Stimulated activated CD8-positive, alpha-beta memory T cell treated with anti-CD3 and anti-CD28 coated beads, Interleukin-7, amount 100 ng/mL, for 48 hours (primary cell): Measurements from ENCODE around the gene NTSR1.

Experiments
- DNase-seq, 2 donors: peaks; one replicate each; pipeline ENCODE4 v3.0.0-alpha.2; 2020; ENCODE audit warnings: low read depth in 1 of 2; ENCODE audit errors: extremely low read depth in 1 of 2

NTSR1 gene

DNA sequence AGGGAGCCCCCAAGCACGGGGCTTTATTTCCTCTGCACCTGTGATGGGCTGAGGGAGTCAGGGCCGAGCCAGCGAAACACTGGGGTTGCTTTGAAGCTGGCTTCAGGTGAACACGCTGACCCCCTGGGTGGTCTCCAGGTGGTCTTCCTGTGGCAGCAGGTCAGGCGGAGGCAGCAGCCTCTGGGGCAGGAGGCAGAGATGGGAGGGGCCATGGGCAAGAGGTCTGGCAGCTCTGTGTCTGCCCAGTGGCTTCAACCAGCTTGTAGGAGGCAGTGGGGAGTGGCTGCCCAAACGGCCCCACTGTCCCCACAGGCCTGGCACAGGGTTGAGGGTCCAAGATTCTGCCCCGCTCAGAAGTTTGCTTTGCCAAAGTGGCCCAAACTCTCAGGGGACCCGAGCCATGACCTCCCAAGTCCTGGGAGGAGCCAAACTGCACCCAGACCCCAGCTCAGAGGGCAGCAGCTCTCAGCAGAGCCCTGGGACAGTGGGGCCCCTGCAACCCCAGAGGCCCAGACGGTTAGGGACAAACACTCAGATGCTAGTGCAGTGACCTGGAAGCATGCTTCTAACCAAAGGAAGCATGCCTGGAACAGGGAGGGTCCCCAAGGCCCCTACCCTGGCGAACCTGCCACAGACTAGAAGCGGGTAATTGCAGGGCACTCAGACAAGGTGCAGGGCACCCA, 15.3 kb downstream of the NTSR1 start:
- DNase-seq: no peak

DNA sequence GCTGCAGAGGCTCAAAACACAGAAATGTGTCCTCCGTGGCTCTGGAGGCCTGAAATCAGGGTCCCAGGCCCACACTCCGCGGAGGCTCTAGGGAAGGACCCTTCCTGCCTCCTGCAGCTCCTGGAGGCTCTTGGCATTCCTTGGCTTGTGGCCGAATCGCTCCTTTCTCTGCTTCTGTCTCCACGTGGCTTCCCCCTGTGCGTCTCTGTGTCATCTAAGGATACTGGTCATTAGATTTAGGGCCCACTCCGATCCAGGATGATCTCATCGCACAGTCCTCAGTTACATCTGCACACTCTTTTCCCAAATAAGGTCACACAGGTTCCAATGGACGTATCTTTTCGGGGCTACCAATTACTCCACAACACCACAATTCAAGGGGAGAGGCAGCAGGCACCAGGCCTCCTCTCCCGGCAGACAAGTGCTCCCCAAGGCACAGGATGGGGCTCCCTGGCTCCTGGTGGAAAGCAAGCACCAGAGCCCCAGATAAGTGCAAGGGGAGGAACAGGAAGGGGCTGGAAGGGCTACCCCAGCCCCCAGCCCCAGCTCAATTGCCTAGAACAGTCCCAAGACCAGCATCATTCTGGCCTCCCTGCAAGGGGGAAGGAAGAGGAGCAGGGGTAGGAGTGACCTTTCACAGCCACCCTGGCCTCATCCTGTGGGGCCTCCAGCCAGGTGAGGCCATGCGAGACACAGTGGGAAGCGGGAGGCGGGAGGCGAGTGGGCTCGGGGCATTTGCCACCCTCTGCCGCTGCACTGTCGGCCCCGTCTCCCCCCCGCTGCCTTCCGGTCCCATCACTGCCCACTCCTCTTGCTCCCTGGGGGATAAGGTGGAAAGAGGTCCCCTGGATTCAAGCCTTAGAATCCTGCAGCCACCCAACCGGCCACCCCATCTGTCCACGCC, 16.3 kb downstream of the NTSR1 start:
- DNase-seq: no peak

DNA sequence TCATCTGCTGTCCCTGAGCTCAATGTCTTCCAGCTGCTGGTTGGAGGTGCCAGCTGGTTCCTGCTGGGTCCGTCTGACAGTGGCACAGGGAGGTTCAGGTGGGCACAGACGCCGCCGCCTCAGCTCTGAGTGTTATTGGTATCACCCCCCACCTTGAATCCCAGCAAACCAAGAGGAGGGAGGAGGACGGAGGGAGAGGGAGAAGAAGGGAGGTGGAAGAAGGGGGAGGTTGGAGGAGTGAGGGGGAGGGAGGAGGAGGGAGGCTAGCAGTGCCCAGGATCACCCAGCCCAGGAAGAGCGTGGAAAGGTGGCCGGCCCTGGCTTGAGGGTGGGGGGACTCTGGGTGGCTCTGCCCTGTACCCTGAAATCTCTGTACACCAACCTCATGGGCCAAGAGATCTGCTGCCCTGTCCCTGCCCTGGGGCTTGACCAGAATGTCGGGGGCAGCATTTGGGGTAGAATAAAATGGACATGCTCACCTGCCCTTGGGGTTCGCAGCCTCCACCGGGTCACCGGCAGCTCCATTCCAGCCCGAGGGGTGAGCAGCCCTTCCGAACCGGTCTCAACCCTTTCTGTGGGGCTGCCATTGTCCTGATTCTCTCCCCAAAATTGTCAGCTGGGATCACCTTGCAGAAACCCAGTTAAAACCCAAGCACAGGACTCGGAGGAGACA, 17.1 kb downstream of the NTSR1 start:
- DNase-seq: no peak

DNA sequence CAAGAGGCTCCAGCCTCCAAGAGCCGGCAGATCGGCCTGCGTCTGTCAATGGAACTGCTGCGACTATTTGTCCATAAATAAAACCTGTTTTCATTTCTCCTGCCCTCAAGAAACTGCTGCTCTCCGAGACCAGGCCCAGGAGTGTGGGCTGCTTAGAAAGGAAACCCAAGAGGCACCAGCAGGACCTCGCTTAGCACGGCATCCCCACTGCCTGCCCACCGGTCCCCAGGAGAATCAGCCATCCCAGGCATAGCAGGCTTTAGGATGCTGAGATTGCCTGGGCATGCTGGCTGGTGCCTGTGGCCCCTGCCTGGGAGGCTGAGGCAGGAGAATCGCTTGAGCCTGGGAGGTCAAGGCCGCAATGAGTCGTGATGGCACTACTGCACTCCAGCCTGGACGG, 17.6 kb downstream of the NTSR1 start:
- DNase-seq: no peak

DNA sequence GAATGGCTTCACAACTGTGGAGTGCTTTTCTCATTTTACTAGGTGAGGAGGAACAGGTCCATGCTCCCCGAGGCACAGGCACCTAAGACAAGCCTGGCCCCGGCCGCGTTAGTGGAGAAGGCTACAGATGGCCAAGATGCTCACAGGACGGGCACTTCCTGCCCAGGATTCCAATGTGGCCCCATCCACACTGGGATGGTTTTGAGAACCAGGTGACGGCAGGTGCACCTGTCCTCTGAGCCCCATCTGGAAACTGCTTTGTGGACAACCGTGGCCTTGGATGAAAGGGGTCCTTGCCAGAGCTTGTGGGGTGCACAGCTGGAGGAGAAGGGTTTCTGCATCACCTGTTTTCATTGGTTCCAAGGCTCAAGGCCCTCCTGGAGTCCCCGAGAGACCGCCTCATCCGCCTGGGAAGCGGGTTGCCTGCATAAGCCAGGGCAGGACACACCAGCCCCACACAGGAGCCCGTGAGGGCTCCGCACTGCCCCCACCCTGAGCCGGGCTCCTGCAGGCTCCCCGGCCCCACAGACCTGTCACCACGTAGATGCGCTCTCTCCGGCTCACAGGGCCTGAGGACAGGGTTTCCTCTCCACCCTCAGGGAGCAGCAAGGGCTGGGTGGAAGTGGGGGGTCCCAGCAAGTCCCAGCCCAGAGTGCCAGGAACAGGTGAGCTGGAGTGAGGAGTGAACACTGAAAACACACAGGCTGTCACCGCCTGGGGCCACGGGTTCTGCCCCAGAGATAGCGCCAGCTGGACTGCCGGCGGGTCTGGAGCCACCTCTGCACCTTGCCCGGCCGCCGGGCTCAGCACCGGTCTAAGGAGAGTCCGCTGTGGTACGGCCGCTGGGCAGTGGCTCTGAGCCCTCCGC, 18.3 kb downstream of the NTSR1 start:
- no peak for DNase-seq

DNA sequence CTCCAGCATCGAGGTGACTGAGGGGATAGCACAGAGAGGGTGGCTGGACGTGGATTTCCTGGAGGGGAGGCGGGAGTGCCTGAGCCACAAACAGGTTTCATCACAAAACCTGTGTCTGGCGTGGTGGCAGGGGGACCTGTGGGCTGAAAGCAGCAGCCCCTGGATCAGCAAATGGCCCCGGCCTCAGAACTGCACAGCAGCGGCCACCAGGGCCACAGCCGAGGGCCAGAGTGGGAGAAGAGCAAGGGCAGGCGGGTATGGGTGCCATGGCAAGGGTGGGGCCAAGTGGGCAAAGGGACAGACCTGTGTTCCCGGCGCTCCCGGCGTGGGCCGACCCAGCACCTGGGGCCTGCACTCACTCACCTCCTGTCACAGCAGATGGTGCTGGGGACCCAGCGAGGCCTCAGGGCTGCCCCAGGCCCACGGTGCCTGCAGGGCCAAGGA, 19.0 kb downstream of the NTSR1 start:
- no peak for DNase-seq

DNA sequence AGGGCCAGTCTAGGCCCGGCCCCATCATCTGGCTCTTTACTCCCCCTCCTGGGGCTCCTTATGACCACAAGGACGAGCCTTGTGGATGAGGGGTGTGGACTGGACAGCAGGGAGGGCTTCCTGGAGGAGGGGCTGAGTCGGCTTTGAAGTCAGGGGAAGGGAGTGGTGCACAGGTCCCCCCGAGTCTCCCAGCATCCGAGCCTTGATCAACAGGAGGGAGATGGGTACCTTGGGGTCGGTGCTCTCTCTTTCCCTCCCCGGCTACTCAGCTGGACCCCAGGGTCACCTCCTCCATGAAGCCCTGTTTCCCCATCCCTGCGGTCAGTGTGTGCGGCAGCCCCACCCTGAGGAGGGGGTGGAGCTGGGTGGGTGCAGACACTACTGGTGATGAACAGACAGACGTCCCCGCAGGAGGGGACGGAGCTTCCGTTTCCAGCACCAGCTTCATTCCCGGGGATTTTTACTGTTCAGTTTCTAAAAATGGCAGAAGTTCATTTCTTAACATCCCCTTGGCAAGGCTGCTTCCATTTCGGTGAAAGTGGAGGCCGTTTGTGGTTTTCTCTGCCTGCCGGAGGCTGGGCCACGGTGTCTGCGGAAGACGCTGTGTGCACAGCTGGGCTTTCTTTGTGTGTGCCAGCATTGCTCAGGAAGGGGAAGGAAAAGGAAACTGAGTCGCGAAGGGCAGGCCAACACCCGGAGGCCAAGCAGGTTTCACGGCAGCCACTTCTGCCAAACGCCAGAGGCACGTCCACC, 19.6 kb downstream of the NTSR1 start:
- no peak for DNase-seq

DNA sequence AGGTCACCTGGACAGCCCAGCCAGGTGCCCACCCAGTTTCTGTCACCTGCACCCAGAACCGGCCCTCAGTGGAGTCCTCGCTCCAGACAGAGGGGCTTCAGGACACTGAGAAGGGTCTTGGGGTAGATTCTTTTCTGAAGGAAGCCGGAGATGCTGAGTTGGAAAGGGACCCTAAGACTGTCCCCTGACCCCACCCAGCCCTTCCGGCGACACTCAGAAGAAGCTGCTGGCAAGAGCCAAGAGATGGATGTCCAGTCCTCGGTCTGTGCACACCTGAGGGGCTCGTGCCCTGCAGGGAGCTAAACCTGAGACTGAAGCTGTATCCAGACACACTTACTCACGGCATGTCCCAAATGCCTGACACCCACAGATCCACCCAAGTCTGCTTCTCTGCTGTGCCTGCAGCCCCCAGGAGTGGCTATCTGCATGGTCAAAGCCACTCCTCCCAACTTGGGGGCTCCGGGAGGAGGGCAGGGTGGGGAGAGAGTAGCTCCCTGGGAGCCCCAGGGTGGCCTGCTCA, 20.2 kb downstream of the NTSR1 start:
- DNase-seq: no peak

DNA sequence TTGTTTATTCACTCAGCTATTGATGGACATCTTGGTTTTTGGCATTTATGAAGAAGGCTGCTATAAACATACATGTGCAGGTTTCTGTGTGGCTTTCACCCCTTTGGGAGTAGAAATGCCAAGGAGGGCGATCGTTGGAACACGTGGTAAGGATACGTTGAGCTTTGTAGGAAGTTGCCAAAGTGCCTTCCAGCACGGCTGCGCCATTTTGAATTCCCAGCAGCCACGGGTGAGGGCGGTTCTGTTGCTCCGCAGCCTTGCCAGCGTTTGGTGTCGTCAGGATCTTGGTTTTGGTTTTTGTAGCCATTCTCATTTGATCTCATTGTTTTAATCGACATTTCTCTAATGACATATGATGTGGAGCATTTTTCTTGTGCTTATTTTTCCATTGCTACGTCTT, 21.8 kb downstream of the NTSR1 start:
- no peak for DNase-seq

DNA sequence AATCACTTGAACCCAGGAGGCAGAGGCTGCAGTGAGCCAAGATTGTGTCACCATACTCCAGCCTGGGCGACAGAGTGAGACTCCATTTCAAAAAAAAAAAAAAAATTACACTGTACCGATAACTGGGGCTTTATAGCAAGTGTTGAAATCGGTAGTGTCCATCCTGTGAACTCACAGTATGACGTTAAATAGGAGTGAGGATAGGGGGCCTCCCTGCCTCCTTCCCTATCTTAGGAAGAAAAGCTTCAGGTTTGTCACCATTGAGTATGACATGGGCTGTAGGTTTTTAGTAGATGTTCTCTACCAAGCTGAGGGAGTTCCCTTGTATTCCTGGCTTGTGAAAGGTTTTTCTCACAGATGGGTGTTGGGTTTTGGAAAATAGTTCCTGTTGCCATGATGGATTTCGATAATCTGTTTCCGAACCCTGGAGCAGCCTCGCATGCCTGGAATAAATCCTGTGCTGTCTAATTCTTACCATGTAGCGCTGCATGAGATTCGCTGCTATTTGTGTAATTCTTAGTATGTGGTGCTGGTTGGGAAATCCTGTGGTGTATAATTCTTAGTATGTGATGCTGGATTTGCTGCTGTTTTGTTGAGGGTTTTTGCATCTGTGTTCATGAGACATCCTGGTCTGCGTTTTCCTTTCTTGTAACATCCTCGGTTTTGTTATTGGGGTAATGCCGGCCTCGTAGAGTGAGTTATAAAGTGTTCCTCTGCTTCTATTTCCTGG, 23.6 kb downstream of the NTSR1 start:
- no peak for DNase-seq

DNA sequence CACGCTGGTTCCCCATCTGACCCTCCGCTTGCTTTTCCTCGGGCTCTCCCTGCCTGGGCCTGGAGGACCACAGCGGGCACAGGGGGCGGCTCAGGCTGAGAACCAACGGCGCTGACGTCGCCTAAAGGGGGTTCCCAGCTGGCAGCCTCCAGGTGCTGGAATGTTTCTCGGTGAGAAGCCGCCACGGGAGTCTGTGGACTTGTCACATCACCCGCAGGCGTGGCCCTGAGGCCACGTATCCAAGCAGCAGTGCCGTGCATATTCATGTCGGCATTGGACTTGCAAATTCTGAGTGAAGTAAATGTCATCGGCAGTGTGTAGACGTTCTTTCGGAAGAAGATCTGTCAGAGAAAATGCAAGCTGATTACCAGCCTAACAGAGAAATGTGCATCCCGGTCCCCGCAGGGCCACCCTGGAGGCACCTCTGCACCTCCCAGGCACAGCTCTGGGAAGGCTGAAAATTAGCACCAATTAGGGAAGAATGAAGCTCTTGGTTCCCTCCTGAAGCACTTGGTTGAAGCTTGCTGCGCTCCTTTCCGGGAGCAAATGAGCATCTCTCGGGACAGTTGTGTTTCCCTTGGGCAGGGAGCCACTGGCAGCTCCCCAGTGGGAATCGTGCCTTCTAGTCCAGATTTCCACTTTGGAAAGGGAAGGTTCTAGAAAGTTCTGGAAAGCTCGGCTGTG, 24.3 kb downstream of the NTSR1 start:
- DNase-seq: no peak

DNA sequence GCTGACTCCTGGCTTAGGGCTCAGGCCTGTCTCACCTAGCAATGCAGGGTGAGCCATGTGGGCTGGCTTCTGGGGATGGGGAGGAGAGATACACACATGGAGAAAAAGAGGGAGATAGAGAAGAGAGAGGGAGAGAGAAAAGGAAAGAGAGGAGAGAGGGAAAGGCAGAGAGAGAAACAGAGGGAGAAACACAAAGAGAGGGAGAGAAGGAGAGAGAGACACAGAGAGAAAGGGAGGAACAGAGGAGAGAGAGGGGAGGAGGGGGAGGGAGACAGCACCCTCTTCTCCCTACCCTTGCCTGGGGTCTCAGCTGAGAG, 24.8 kb downstream of the NTSR1 start:
- DNase-seq: no peak

DNA sequence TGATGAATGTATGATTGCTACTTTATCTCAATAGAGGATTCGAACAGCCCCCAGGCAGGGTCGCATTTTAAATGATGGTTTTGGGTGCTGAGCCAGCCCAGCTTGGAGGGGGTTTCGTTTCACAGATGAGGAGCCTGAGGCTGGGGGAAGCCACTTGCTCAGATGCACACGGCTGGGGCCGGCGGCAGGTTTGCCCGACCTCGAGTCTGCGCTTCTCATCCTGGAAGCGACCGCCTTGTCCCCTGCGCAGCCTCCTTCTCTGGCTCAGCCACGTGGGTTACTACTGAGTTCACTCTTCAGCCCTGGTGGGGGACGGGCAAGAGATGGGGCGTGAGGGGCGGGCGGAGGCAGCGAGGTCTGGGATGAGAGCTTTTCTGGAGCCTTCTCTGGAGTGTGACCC, 25.3 kb downstream of the NTSR1 start:
- no peak for DNase-seq

DNA sequence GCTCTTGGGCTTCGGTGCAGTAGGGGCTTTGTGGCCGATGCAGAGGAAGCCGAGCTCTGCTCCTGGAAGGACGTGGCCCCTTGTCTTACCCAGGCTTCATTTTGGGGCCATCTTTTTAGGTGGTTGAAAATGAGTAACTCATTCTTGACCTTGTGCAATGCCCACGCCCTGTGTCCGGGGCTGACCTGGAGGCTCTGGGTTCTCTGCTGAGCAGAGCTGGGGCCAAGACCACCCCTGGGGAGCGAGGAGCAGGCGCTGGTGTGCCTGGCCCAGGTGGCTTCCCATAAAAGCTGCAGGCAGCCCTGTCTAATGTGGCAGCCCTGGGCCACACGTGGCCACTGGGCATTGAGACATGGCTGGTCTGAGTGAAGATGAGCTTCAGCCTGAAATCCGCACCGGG, 25.7 kb downstream of the NTSR1 start:
- DNase-seq: no peak

DNA sequence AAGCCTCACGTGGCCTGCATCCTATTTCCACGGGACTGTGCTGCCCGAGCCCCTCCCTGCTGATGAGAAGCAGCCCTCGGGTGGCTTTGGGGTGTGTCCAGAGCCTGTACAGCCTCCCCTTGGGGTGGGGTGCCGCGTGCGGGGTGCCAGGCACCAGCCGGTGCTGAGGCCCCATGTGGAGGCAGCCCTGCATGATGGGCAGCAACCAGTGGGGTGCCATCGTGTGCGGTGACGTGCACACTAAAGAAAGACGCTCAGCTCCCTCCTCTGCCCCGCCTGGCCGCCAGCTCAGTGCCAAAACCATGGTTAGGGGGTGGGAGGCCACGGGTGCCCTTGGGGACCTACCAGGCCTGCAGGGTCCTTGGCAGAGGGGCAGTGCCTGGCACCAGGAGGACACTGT, 26.2 kb downstream of the NTSR1 start:
- no peak for DNase-seq

DNA sequence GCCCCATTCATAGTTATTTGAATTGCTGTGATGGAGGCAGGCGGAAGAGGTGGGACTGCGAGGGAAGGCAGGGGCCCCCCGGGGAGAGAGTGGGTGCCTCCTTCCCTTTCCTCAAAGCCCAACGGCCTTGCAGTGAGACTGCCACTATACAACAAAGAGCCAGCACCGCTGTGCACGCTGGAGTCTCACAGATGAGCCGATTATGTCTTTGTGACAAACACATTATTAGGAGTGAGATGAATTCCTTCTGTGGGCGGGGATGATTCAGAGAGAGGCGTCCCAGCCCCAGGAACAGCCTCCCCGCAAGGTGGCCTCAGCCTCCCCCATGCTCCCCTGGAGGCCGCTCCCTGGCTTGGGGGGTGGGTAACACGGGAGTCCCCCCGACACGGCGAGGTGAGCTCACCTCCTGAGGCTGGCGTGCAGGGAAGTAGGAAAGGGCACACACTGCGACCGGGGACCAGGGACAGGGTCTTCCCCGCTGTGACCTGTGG, 26.7 kb downstream of the NTSR1 start:
- no peak for DNase-seq

DNA sequence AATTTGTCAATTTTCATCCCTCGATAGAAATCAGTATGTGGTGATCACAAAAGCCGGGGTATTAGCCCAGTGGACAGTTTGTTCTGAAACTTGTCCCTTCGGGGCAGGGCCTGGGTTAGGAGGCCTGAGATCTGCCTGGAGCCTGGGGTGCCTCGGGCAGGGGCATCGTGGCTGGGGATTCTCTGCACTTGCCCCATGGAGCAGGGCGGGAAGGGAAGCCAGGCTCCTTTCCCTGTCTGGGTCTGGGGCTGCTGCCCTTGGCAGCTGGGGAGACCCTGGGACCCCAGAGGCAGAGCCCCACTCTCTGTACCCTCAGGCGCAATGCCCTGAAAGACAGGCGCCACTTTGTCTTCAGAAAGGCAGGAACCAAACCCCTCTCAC, 27.4 kb downstream of the NTSR1 start:
- DNase-seq: no peak

DNA sequence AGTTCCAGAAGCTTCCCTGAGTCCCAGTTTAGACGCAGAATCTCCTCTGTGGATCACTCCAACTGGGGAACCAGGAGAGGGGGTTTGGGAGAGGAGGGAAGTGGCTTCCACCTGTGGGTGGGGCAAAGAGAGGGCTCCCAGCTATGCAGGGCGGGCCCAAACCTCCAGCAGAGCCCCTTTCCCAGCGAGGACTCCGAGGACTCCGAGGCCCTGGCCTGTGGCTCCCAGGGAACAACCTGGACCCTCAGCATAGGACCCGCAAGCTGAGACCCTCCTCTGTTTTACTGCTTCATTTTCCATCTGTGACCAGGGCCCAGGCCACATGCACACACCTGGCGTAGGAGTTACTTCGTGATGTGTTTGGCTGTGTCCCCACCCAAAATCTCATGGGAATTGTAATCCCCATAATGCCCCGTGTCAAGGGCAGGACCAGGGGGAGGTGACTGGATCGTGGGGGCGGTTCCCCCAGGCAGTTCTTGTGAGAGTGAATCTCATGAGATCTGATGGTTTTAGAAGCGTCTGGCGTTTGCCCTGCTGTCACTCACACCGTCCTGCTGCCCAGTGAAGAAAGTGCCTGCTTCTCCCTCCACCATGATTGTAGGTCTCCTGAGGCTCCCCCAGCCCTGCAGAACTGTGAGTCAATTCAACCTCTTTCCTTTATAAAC, 27.9 kb downstream of the NTSR1 start:
- DNase-seq: no peak
